ENCODE measurements around the gene GPR39.

DNA sequence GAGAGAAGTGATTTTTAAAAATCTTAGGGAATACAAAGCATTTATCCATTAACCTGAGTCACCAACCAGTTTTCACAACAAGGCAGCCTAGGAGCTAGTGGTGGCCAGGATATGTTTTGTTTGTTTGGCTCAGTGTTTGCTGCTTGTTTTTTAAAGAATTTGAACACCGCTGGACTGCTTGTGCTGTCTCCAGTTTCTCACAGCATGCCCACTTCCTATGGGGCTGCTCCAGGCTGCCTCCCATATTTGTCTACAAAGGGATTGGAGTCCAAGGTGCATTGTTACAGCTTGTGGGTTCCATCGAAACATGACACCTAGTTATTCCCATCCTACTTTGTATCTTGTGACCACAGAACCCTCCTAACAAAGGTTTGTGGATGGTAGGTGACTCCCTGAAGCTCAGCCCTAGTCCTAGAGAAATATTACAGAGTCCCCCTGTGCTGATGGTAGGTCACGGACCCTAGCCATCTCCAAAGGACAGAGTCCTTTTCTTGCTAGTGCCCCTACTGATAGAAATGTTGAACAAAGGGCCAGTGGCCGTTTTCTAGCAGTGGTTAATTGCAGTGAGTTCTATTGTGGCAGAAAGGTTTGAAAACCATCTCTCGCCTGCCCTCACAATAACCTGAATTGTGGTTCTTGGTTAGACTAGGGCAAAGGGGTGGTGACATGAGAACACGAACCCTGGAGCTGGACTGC lies 23.2 kb downstream of the GPR39 start:
- TF ChIP-seq MAX (IDR thresholded peaks at IDR 0.05), result 0 out of 2 replicates have a peak, but pooled peaks have one; percentile 44
- TF ChIP-seq JUN (IDR thresholded peaks at IDR 0.05), result no peak
- TF ChIP-seq ZSCAN20 (CRISPR knock-in tag; IDR thresholded peaks at IDR 0.05), result no peak
- TF ChIP-seq CEBPB (IDR thresholded peaks at IDR 0.05), result no peak
- TF ChIP-seq CHD2 (IDR thresholded peaks at IDR 0.05; ENCODE audit: low read length, partially characterized antibody), result no peak
- TF ChIP-seq CTCF (IDR thresholded peaks at IDR 0.05), result no peak

Data from A549 (cell line).